Adrenal gland (tissue), 12 donors: ENCODE measurements around the gene SNX24. TPM values are rescaled to one million over a fixed set of nuclear protein-coding genes. Genes with fewer than 3 reads are reported as not detected.

Experiments used
- DNase-seq, 7 donors: peaks; one replicate each; pipeline ENCODE4 v3.0.0-alpha.2; 2019 to 2020
- H3K27ac ChIP-seq, 5 donors: fragments of 200-600 bp; sonication (generic) in 4 of 5; 1 replicate in 3 of 5; 2 replicates in 2 of 5; pipeline versions ENCODE4 v1.5.1 to v1.8.0; 2016 to 2020; ENCODE audit warnings: mild to moderate bottlenecking in 1 of 5
- H3K27me3 ChIP-seq: fragments of 200-600 bp; 2 replicates; pipeline ENCODE4 v1.8.0; 2021
- H3K36me3 ChIP-seq, 2 donors: fragments of 200-600 bp; replicated peaks in 1 of 2; 1 replicate in 1 of 2; 2 replicates in 1 of 2; pipeline versions ENCODE4 v1.5.1 to v1.8.0; 2018 to 2022
- H3K4me1 ChIP-seq, 2 donors: fragments of 200-600 bp; replicated peaks in 1 of 2; 1 replicate in 1 of 2; 2 replicates in 1 of 2; pipeline versions ENCODE4 v1.5.1 to v1.8.0; 2018 to 2021
- H3K4me3 ChIP-seq, 4 donors: fragments of 200-600 bp; sonication (generic) in 3 of 4; one replicate each; pipeline ENCODE4 v1.5.1; 2016 to 2018
- H3K9me3 ChIP-seq, 3 donors: fragments of 200-600 bp; sonication (generic) in 1 of 3; replicated peaks in 1 of 3; 1 replicate in 2 of 3; 2 replicates in 1 of 3; pipeline versions ENCODE4 v1.5.1 to v1.8.0; 2016 to 2021
- CTCF ChIP-seq, 6 experiments: fragments of 450-650 bp in 4 of 6; fragments of 200-600 bp in 2 of 6; sonication (generic) in 1 of 6; IDR thresholded peaks; 1 replicate in 5 of 6; 2 replicates in 1 of 6; pipeline versions ENCODE4 v1.5.1 to v1.8.0; 2016 to 2021; ENCODE audit warnings: antibody characterized with exemption in 6 of 6, mild to moderate bottlenecking in 2 of 6, moderate library complexity in 1 of 6
- POLR2A ChIP-seq, 2 donors: fragments of 450-650 bp; IDR thresholded peaks; one replicate each; pipeline ENCODE4 v1.6.1; 2017; ENCODE audit warnings: antibody characterized with exemption in 2 of 2, mild to moderate bottlenecking in 2 of 2, moderate library complexity in 1 of 2
- WGBS, 4 donors: extraction: QIAGEN DNeasy Blood & Tissue Kit in 2 of 4; methylation state at CpG; one replicate each; pipeline versions ENCODE4 v1.1.5 to v1.1.7; 2013 to 2017; 5-methylcytosine and 5-hydroxymethylcytosine counted together
- intact Hi-C, 2 donors: fragments of 100-400 bp; cut with DNase I; formaldehyde crosslinking; loops; one replicate each; pipeline versions ENCODE4 v1.14.1 to v1.15.0; 2022 to 2023
- polyA plus RNA-seq, 3 donors: library from polyadenylated mRNA; stranded (reverse); fragments of 200-250 nt in 2 of 3; fragments of 350-450 nt in 1 of 3; fragmentation: Illumina TruSeq in 1 of 3; extraction: RNeasy Lipid Tissue Mini Kit (QIAGEN cat#74804) in 1 of 3; gene quantifications; one replicate each; pipeline ENCODE4 v1.2.3, GENCODE V29; 2013 to 2014
- total RNA-seq, 9 donors: library from RNA; depleted of rRNA in 4 of 9; stranded (reverse); fragments of >200 nt in 4 of 9; fragments of 120-200 nt in 1 of 9; fragmentation: NEBNext Ultra II Directional in 1 of 9; extraction: Animal tissue kit (Norgen Biotek cat#: 25700) in 1 of 9; gene quantifications; one replicate each; pipeline versions ENCODE4 v1.1.0 to v1.2.4, GENCODE V29; 2013 to 2023
- donor health status: healthy with polysubstance abuse.
- donor health status: Bipolar disorder and iron deficiency.
- donor health status: DM: yes; HTN: yes; CAD: no.
- donor health status: DM: no; HTN: no; CAD: no.
- donor health status: DM: no; HTN: no; CAD: no.
- donor health status: DM: yes; HTN: yes; CAD: no.

The SNX24 gene
- total and polyA plus RNA-seq, 12 donors, result 5.0 to 28.2 (median 13.9) TPM

GRCh38 chr5:122815218-122815767 is 30.1 kb upstream of the SNX24 start:
- H3K27me3 ChIP-seq, result no peaks in the 10 kb centered on the region
- H3K36me3 ChIP-seq, result peaks cover 0 to 11% of the 10 kb centered on the region in 2 donors
- no peak overlapping the region for H3K4me3 ChIP-seq
- WGBS, 4 donors, result 93 to 97% (median 95%) methylated on average over 3 of the region's 3 CpGs
- intact Hi-C loops, result no loop called here
- no peaks in the 10 kb centered on the region for H3K4me1 ChIP-seq
- H3K9me3 ChIP-seq, result no peaks in the 10 kb centered on the region
- DNase-seq, result no peak
- no peak overlapping the region for H3K27ac ChIP-seq
- TF ChIP-seq CTCF (IDR thresholded peaks at IDR 0.05) (no peak), POLR2A (IDR thresholded peaks at IDR 0.05) (no peak)

GRCh38 chr5:122816756-122817155 is 28.7 kb upstream of the SNX24 start:
- TF ChIP-seq POLR2A (IDR thresholded peaks at IDR 0.05), result no peak
- no peak for TF ChIP-seq CTCF (IDR thresholded peaks at IDR 0.05)
- Histone ChIP-seq H3K4me1 (no peaks in the 10 kb centered on the region), H3K36me3 (peaks cover 0 to 16% of the 10 kb centered on the region in 2 donors), H3K4me3 (no peak overlapping the region), H3K27me3 (no peaks in the 10 kb centered on the region), H3K9me3 (no peaks in the 10 kb centered on the region), H3K27ac (no peak overlapping the region)
- intact Hi-C loops, result no loop called here
- 84 to 91% (median 86%) methylated on average over 5 of the region's 5 CpGs for WGBS, 4 donors
- DNase-seq, result no peak

- no peak overlapping the region for H3K4me3 ChIP-seq
- no peak overlapping the region for H3K27ac ChIP-seq
- 83 to 92% (median 89%) methylated on average over 1 of the region's 1 CpG for WGBS, 4 donors
- no peaks in the 10 kb centered on the region for H3K9me3 ChIP-seq
- TF ChIP-seq CTCF (IDR thresholded peaks at IDR 0.05), result no peak
- no peak for TF ChIP-seq POLR2A (IDR thresholded peaks at IDR 0.05)
- no peaks in the 10 kb centered on the region for H3K4me1 ChIP-seq
- DNase-seq, result no peak
- H3K27me3 ChIP-seq, result no peaks in the 10 kb centered on the region
- intact Hi-C loops, result no loop called here
- H3K36me3 ChIP-seq, result peaks cover 0 to 18% of the 10 kb centered on the region in 2 donors
Observed at GRCh38 chr5:122831984-122832383, 13.4 kb upstream of the SNX24 start.

GRCh38 chr5:122835681-122836080 is 9.7 kb upstream of the SNX24 start:
- WGBS, 4 donors, result 84 to 95% (median 91%) methylated on average over 1 of the region's 1 CpG
- TF ChIP-seq POLR2A (IDR thresholded peaks at IDR 0.05) (no peak), CTCF (IDR thresholded peaks at IDR 0.05) (no peak)
- Histone ChIP-seq H3K27me3 (no peaks in the 10 kb centered on the region), H3K9me3 (no peaks in the 10 kb centered on the region), H3K4me1 (no peaks in the 10 kb centered on the region), H3K4me3 (no peak overlapping the region), H3K27ac (no peak overlapping the region), H3K36me3 (no peaks in the 10 kb centered on the region)
- no peak for DNase-seq
- intact Hi-C loops, result no loop called here
